SK-N-SH (cell line): ENCODE results near the gene PTPN5. TPM values are rescaled to one million over a fixed set of nuclear protein-coding genes. Genes with fewer than 3 reads are reported as not detected.

Source experiments
- CTCF ChIA-PET: fragments of 300-600, 350-600 bp; formaldehyde crosslinking; extraction: SDS; loops from one replicate; lab custom pipeline; 2021; lab: Yijun Ruan, JAX
- POLR2A ChIA-PET: fragments of 350-600 bp; sonication (Branson Sonifier 250); formaldehyde crosslinking; extraction: SDS; loops from one replicate; lab custom pipeline; 2020; ENCODE audit warnings: antibody characterized with exemption, inconsistent platforms; lab: Yijun Ruan, JAX
- DNase-seq: peaks from one replicate; pipeline ENCODE4 v3.0.0; 2012
- H2AFZ ChIP-seq: fragments of 200-600 bp; sonication (generic); 2 replicates; pipeline ENCODE4 v1.8.1; 2016; ENCODE audit warnings: antibody characterized with exemption, mild to moderate bottlenecking, low read depth
- H3F3A ChIP-seq: fragments of 200-600 bp; sonication (generic); replicated peaks from 2 replicates; pipeline ENCODE3; 2016; ENCODE audit warnings: antibody characterized with exemption, mild to moderate bottlenecking; ENCODE audit not compliant: insufficient read depth
- H3K27ac ChIP-seq, 2 experiments: fragments of 200-500 bp in 1 of 2; fragments of 200-600 bp in 1 of 2; sonication (Bioruptor generic) in 1 of 2; sonication (generic), shearing (Covaris generic) in 1 of 2; 2 replicates each; pipeline versions ENCODE4 v1.5.1 to v1.6.1; 2014 to 2016; ENCODE audit warnings: low read depth in 2 of 2, inconsistent platforms in 1 of 2, low read length in 1 of 2, mild to moderate bottlenecking in 1 of 2, mixed read lengths in 1 of 2
- H3K27me3 ChIP-seq: fragments of 200-600 bp; sonication (generic), shearing (Covaris generic); 2 replicates; pipeline ENCODE4 v1.6.1; 2016; ENCODE audit warnings: mixed run types; ENCODE audit not compliant: insufficient read depth
- H3K36me3 ChIP-seq, 2 experiments: fragments of 200-500 bp in 1 of 2; fragments of 200-600 bp in 1 of 2; sonication (Bioruptor generic) in 1 of 2; sonication (generic) in 1 of 2; replicated peaks in 1 of 2; 2 replicates each; pipeline versions ENCODE3 to v1.5.1; 2014 to 2016; ENCODE audit warnings: low read length in 1 of 2, mild to moderate bottlenecking in 1 of 2; ENCODE audit not compliant: insufficient read depth in 2 of 2, control insufficient read depth in 1 of 2
- H3K4me1 ChIP-seq, 2 experiments: fragments of 200-500 bp in 1 of 2; fragments of 200-600 bp in 1 of 2; sonication (Bioruptor generic) in 1 of 2; sonication (generic), shearing (Covaris generic) in 1 of 2; 2 replicates each; pipeline versions ENCODE4 v1.5.1 to v1.6.1; 2014 to 2016; ENCODE audit warnings: low read depth in 1 of 2, low read length in 1 of 2, mixed run types in 1 of 2; ENCODE audit not compliant: insufficient read depth in 2 of 2, control insufficient read depth in 1 of 2
- H3K4me2 ChIP-seq: fragments of 200-600 bp; sonication (generic), shearing (Covaris generic); 2 replicates; pipeline ENCODE4 v1.6.1; 2017; ENCODE audit warnings: mixed run types
- H3K4me3 ChIP-seq, 2 experiments: fragments of 200-500 bp in 1 of 2; fragments of 200-600 bp in 1 of 2; sonication (Bioruptor generic) in 1 of 2; sonication (generic), shearing (Covaris generic) in 1 of 2; 2 replicates each; pipeline versions ENCODE4 v1.5.1 to v1.8.1; 2014 to 2016; ENCODE audit warnings: low read depth in 2 of 2, inconsistent platforms in 1 of 2, low read length in 1 of 2, mild to moderate bottlenecking in 1 of 2, mixed read lengths in 1 of 2, moderate library complexity in 1 of 2
- H3K79me2 ChIP-seq: fragments of 200-600 bp; sonication (generic); 2 replicates; pipeline ENCODE4 v1.8.1; 2017; ENCODE audit warnings: mild to moderate bottlenecking; ENCODE audit not compliant: insufficient read depth
- H3K9ac ChIP-seq: fragments of 200-600 bp; sonication (generic); 2 replicates; pipeline ENCODE4 v1.6.1; 2017; ENCODE audit warnings: mixed run types
- H3K9me2 ChIP-seq: fragments of 200-600 bp; sonication (generic); 2 replicates; pipeline ENCODE4 v1.6.1; 2017; ENCODE audit warnings: mixed run types
- H3K9me3 ChIP-seq: fragments of 200-600 bp; sonication (generic); 2 replicates; pipeline ENCODE4 v1.6.1; 2017; ENCODE audit warnings: mixed run types, mild to moderate bottlenecking, moderate library complexity
- H4K20me1 ChIP-seq: fragments of 200-600 bp; sonication (generic); 2 replicates; pipeline ENCODE4 v1.6.1; 2017; ENCODE audit warnings: mild to moderate bottlenecking, mixed run types; ENCODE audit not compliant: insufficient read depth
- EP300 ChIP-seq, 2 experiments: IDR thresholded peaks; 2 replicates each; pipeline versions ENCODE4 v1.4.0 to v1.6.1; 2012; ENCODE audit warnings: borderline replicate concordance in 1 of 2, low read depth in 1 of 2, low read length in 1 of 2
- FOSL2 ChIP-seq: IDR thresholded peaks from 2 replicates; pipeline ENCODE4 v1.4.0; 2012; ENCODE audit warnings: low read depth, mild to moderate bottlenecking, moderate library complexity, borderline replicate concordance
- FOXJ3 ChIP-seq: sonication (generic); formaldehyde crosslinking; IDR thresholded peaks from 2 replicates; pipeline ENCODE4 v1.5.1; 2020; ENCODE audit warnings: mild to moderate bottlenecking, missing genetic modification reagents
- FOXM1 ChIP-seq: IDR thresholded peaks from 2 replicates; pipeline ENCODE4 v1.4.0; 2012; ENCODE audit warnings: low read depth, mild to moderate bottlenecking
- IRF3 ChIP-seq: fragments of 150-350 bp; IDR thresholded peaks from 2 replicates; pipeline ENCODE4 v1.6.1; 2016; ENCODE audit warnings: mild to moderate bottlenecking, low read depth, low read length
- JUND ChIP-seq: IDR thresholded peaks from 2 replicates; pipeline ENCODE4 v1.4.0; 2012
- MAX ChIP-seq: IDR thresholded peaks from 2 replicates; pipeline ENCODE4 v1.4.0; 2012; ENCODE audit warnings: low read depth
- MEF2A ChIP-seq: IDR thresholded peaks from 2 replicates; pipeline ENCODE4 v1.4.0; 2012; ENCODE audit warnings: low read depth, borderline replicate concordance
- MXI1 ChIP-seq: IDR thresholded peaks from 2 replicates; pipeline ENCODE4 v1.6.1; 2012; ENCODE audit warnings: mild to moderate bottlenecking, low read depth, low read length, improper control_type of control experiment
- NFIC ChIP-seq: IDR thresholded peaks from 2 replicates; pipeline ENCODE4 v1.4.0; 2012; ENCODE audit warnings: borderline replicate concordance
- POLR2AphosphoS5 ChIP-seq: IDR thresholded peaks from 2 replicates; pipeline ENCODE4 v1.6.1; 2012; ENCODE audit warnings: low read depth, low read length
- RAD21 ChIP-seq: IDR thresholded peaks from 2 replicates; pipeline ENCODE4 v1.6.1; 2012; ENCODE audit warnings: mild to moderate bottlenecking, low read length
- RCOR1 ChIP-seq: fragments of 150-350 bp; IDR thresholded peaks from 2 replicates; pipeline ENCODE4 v1.6.1; 2017; ENCODE audit warnings: antibody characterized with exemption, low read length
- RFX5 ChIP-seq: IDR thresholded peaks from 2 replicates; pipeline ENCODE4 v1.6.1; 2012; ENCODE audit warnings: mild to moderate bottlenecking, improper control_type of control experiment, low read length
- RXRA ChIP-seq: IDR thresholded peaks from 2 replicates; pipeline ENCODE4 v1.4.0; 2012; ENCODE audit warnings: low read depth, mild to moderate bottlenecking, borderline replicate concordance
- TAF1 ChIP-seq: IDR thresholded peaks from 2 replicates; pipeline ENCODE4 v1.6.1; 2012; ENCODE audit warnings: low read depth, mild to moderate bottlenecking, low read length, moderate library complexity, borderline replicate concordance
- TCF12 ChIP-seq: IDR thresholded peaks from 2 replicates; pipeline ENCODE4 v1.4.0; 2012
- YY1 ChIP-seq: IDR thresholded peaks from 2 replicates; pipeline ENCODE4 v1.4.0; 2012; ENCODE audit warnings: low read depth, mild to moderate bottlenecking
- WGBS: methylation state at CpG from one replicate; pipeline ENCODE4 v1.1.6; 2017; ENCODE audit warnings: low lambda C conversion rate; 5-methylcytosine and 5-hydroxymethylcytosine counted together
- polyA plus RNA-seq, 3 experiments: library from polyadenylated mRNA; depleted of rRNA; stranded (reverse); fragments of >200 nt; gene quantifications; 2 replicates each; pipeline ENCODE4 v1.2.3, GENCODE V29; 2012
- TF ChIP-seq, protein P1 (sequence below): fragments of 200-600 bp; sonication (generic); IDR thresholded peaks from 2 replicates; pipeline ENCODE4 v1.6.1; 2017; ENCODE audit warnings: antibody characterized with exemption, mild to moderate bottlenecking, moderate library complexity

PTPN5 gene
- polyA plus RNA-seq, 1 of the 3 experiments (the other 2 are of a cell fraction) = not detected

GRCh38 chr11:18745251-18745650 lies 46.3 kb downstream of the PTPN5 start:
- H3F3A ChIP-seq = no peaks in the 10 kb centered on the region
- no peak overlapping the region for H3K4me2 ChIP-seq
- WGBS = 86% methylated on average over 6 of the region's 6 CpGs
- TF ChIP-seq YY1 = no peak
- ChIA-PET POLR2A (no interaction called here), CTCF (interaction anchor here (0.9 to 11.6 kb wide), 5 partner anchors 15 to 175 kb away, joined by 3 to 103 read pairs (median 6); no protein-coding TSS in a partner anchor)
- no peak for DNase-seq
- no peak overlapping the region for H3K9ac ChIP-seq
- H3K4me1 ChIP-seq = peaks cover 5 to 9% of the 10 kb centered on the region in 2 experiments; a peak in 1 of 4 replicates
- no peaks in the 10 kb centered on the region for H3K36me3 ChIP-seq
- H3K9me3 ChIP-seq = no peaks in the 10 kb centered on the region
- H2AFZ ChIP-seq = no peak overlapping the region
- no peak overlapping the region for H3K27ac ChIP-seq
- H3K79me2 ChIP-seq = no peaks in the 10 kb centered on the region
- H4K20me1 ChIP-seq = no peaks in the 10 kb centered on the region
- H3K4me3 ChIP-seq = no peak overlapping the region
- no peaks in the 10 kb centered on the region for H3K9me2 ChIP-seq
- no peaks in the 10 kb centered on the region for H3K27me3 ChIP-seq

- no peak for DNase-seq
- 82% methylated on average over 4 of the region's 15 CpGs for WGBS
- H3K79me2 ChIP-seq = no peaks in the 10 kb centered on the region
- TF ChIP-seq FOXJ3 = no peak
- TF ChIP-seq POLR2AphosphoS5 = no peak
- TF ChIP-seq RAD21 = no peak
- TF ChIP-seq MXI1 = no peak
- TF ChIP-seq TAF1 = no peak
- TF ChIP-seq RXRA = no peak
- no peak for TF ChIP-seq RFX5
- no peak for TF ChIP-seq RCOR1
- TF ChIP-seq EP300 (IDR thresholded peaks at IDR 0.05; ENCODE audit: borderline replicate concordance in 1 of 2, low read depth in 1 of 2, low read length in 1 of 2) = no peak
- no peak for TF ChIP-seq MAX
- TF ChIP-seq MEF2A = no peak
- TF ChIP-seq NFIC = no peak
- TF ChIP-seq FOXM1 = no peak
- no peak for TF ChIP-seq IRF3
- TF ChIP-seq FOSL2 = no peak
- no peak for TF ChIP-seq JUND
- TF ChIP-seq, protein P1, sequence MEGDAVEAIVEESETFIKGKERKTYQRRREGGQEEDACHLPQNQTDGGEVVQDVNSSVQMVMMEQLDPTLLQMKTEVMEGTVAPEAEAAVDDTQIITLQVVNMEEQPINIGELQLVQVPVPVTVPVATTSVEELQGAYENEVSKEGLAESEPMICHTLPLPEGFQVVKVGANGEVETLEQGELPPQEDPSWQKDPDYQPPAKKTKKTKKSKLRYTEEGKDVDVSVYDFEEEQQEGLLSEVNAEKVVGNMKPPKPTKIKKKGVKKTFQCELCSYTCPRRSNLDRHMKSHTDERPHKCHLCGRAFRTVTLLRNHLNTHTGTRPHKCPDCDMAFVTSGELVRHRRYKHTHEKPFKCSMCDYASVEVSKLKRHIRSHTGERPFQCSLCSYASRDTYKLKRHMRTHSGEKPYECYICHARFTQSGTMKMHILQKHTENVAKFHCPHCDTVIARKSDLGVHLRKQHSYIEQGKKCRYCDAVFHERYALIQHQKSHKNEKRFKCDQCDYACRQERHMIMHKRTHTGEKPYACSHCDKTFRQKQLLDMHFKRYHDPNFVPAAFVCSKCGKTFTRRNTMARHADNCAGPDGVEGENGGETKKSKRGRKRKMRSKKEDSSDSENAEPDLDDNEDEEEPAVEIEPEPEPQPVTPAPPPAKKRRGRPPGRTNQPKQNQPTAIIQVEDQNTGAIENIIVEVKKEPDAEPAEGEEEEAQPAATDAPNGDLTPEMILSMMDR = no peak
- no peak for TF ChIP-seq YY1
- TF ChIP-seq TCF12 = no peak
- CTCF ChIA-PET = interaction anchor here (0.8 to 11.6 kb wide), 8 partner anchors 14 to 629 kb away, joined by 3 to 103 read pairs (median 4); no protein-coding TSS in a partner anchor
- no peaks in the 10 kb centered on the region for H3K9me3 ChIP-seq
- no peaks in the 10 kb centered on the region for H3K36me3 ChIP-seq
- no peak overlapping the region for H3K9ac ChIP-seq
- H3F3A ChIP-seq = no peaks in the 10 kb centered on the region
- no peak overlapping the region for H3K27ac ChIP-seq
- H3K27me3 ChIP-seq = no peaks in the 10 kb centered on the region
- H3K4me2 ChIP-seq = no peak overlapping the region
- POLR2A ChIA-PET = no interaction called here
- no peaks in the 10 kb centered on the region for H4K20me1 ChIP-seq
- H3K4me3 ChIP-seq = no peak overlapping the region
- H2AFZ ChIP-seq = no peak overlapping the region
- no peaks in the 10 kb centered on the region for H3K9me2 ChIP-seq
- no peaks in the 10 kb centered on the region; a peak in 1 of 4 replicates for H3K4me1 ChIP-seq
These were observed 47.6 kb downstream of the PTPN5 start for GRCh38 chr11:18743900-18744514.
